T-cell (primary cell): ENCODE results near the gene CCDC157. TPM values are rescaled to one million over a fixed set of nuclear protein-coding genes. Genes with fewer than 3 reads are reported as not detected.

Source experiments
- ATAC-seq, 4 experiments: fragments of 200-7000 bp in 3 of 4; fragments of 150-1000 bp in 1 of 4; cut with Tn5 transposase; replicated peaks in 1 of 4; 1 replicate in 3 of 4; 2 replicates in 1 of 4; pipeline ENCODE4 v1.10.0; 2021; ENCODE audit warnings: moderate library complexity in 3 of 4, mild to moderate bottlenecking in 2 of 4, moderate number of reproducible peaks in 1 of 4
- CTCF ChIA-PET, 2 donors: fragments of 300-600 bp; sonication (Branson Sonifier 250); formaldehyde crosslinking; loops; one replicate each; lab custom pipeline; 2022; ENCODE audit warnings: antibody characterized with exemption in 2 of 2; lab: Charles Lee
- POLR2A ChIA-PET, 2 donors: fragments of 300-600 bp; sonication (Branson Sonifier 250); formaldehyde crosslinking; loops; one replicate each; lab custom pipeline; 2022; ENCODE audit warnings: antibody characterized with exemption in 2 of 2; lab: Charles Lee
- DNase-seq, 35 experiments: peaks; one replicate each; pipeline versions ENCODE4 v3.0.0 to v3.0.0-alpha.2; 2013 to 2023
- H3K27ac ChIP-seq: one replicate; pipeline ENCODE4 v1.5.1; 2013; ENCODE audit warnings: low read length
- H3K27me3 ChIP-seq, 2 experiments: replicated peaks in 1 of 2; 1 replicate in 1 of 2; 2 replicates in 1 of 2; pipeline versions ENCODE4 v1.6.1 to v1.7.0; 2013; ENCODE audit warnings: low read length in 1 of 2, mixed read lengths in 1 of 2; ENCODE audit not compliant: control insufficient read depth in 2 of 2, insufficient read depth in 2 of 2; ENCODE audit errors: extremely low read depth in 1 of 2
- H3K36me3 ChIP-seq, 2 donors: 1 replicate in 1 of 2; 2 replicates in 1 of 2; pipeline versions ENCODE4 v1.6.1 to v1.7.0; 2013; ENCODE audit warnings: low read length in 1 of 2; ENCODE audit not compliant: control insufficient read depth in 2 of 2, insufficient read depth in 1 of 2; ENCODE audit errors: extremely low read depth in 1 of 2
- H3K4me1 ChIP-seq, 2 experiments: 1 replicate in 1 of 2; 2 replicates in 1 of 2; pipeline versions ENCODE4 v1.6.1 to v1.7.0; 2013; ENCODE audit warnings: low read length in 2 of 2, mixed read lengths in 1 of 2; ENCODE audit not compliant: insufficient read depth in 2 of 2, control insufficient read depth in 1 of 2; ENCODE audit errors: extremely low read depth in 1 of 2
- H3K4me3 ChIP-seq, 2 donors: 1 replicate in 1 of 2; 2 replicates in 1 of 2; pipeline versions ENCODE4 v1.5.1 to v1.7.0; 2013; ENCODE audit warnings: mild to moderate bottlenecking in 2 of 2, low read length in 1 of 2, moderate library complexity in 1 of 2; ENCODE audit not compliant: control insufficient read depth in 1 of 2; ENCODE audit errors: extremely low read depth in 1 of 2
- H3K9me3 ChIP-seq: 2 replicates; pipeline ENCODE4 v1.7.0; 2013
- H3K27ac Mint-ChIP-seq, 2 donors: one replicate each; pipeline ENCODE4 v1.8.0; 2020 to 2021; ENCODE audit warnings: mild to moderate bottlenecking in 2 of 2, mixed read lengths in 2 of 2
- H3K27me3 Mint-ChIP-seq, 2 donors: one replicate each; pipeline ENCODE4 v1.8.0; 2021 to 2022; ENCODE audit warnings: mixed read lengths in 2 of 2
- H3K36me3 Mint-ChIP-seq: one replicate; pipeline ENCODE4 v1.8.0; 2021; ENCODE audit warnings: mixed read lengths
- H3K4me1 Mint-ChIP-seq, 3 donors: one replicate each; pipeline ENCODE4 v1.8.0; 2020 to 2022; ENCODE audit warnings: mixed read lengths in 3 of 3, mild to moderate bottlenecking in 1 of 3
- H3K4me3 Mint-ChIP-seq, 3 donors: one replicate each; pipeline ENCODE4 v1.8.0; 2020 to 2022; ENCODE audit warnings: mild to moderate bottlenecking in 3 of 3, mixed read lengths in 3 of 3, moderate library complexity in 3 of 3
- H3K9me3 Mint-ChIP-seq, 3 donors: one replicate each; pipeline ENCODE4 v1.8.0; 2020 to 2022; ENCODE audit warnings: mixed read lengths in 3 of 3
- whole genome bisulfite sequencing: methylation state at CpG from one replicate; pipeline ENCODE4 v1.1.5; 2013; ENCODE audit warnings: missing lambda C conversion rate; ENCODE audit not compliant: insufficient coverage; 5-methylcytosine and 5-hydroxymethylcytosine counted together
- total RNA-seq, 35 experiments: library from RNA in 6 of 35; stranded (reverse) in 6 of 35; fragments of 120-200 nt in 1 of 35; gene quantifications; one replicate each; pipeline versions ENCODE4 v1.2.1 to v1.2.4 and lab custom pipeline; 2013 to 2026

CCDC157 gene
- total RNA-seq, 5 donors from 2014 or later (not counting 1 experiment from before 2014, with no cell fraction given) = 4.6 to 10.9 (median 5.1) TPM

DNA sequence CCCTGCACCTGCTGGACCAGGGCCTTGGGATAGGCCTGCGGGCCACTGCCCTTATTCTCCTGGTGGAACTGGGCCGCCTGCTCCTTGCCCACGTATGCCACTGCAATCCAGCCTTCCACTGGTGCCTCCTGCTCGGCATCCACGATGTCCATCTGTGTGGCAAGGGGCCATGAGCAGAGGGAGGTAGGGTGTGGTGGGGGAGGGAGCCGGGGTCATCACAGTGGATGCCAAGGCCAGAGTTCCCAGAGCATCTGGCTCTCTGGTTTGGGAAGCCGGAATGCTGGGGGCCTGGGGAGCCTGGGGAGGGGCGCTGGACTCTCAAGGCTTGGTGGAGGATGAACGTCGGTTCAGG, 29.8 kb downstream of the CCDC157 start:
- Mint-ChIP-seq H3K27me3 (no peaks in the 10 kb centered on the region), H3K27ac (no peak overlapping the region), H3K36me3 (no peaks in the 10 kb centered on the region), H3K4me1 (peaks cover 14 to 19% (median 16%) of the 10 kb centered on the region in 3 donors), H3K9me3 (no peaks in the 10 kb centered on the region), H3K4me3 (peak overlapping the region; percentile 66 to 77 (median 73))
- peaks cover 1 to 22% of the 10 kb centered on the region in 2 experiments for H3K4me1 ChIP-seq
- ATAC-seq (no peak), DNase-seq (no peak)
- H3K4me3 ChIP-seq = peak overlapping the region; percentile 35 to 53
- peaks cover 0 to 4% of the 10 kb centered on the region in 2 experiments for H3K27me3 ChIP-seq
- no peak overlapping the region for H3K27ac ChIP-seq
- no peaks in the 10 kb centered on the region for H3K9me3 ChIP-seq
- CTCF ChIA-PET = interaction anchor here (0.7 to 4.5 kb wide), 6 partner anchors 50 to 607 kb away, joined by 3 to 83 read pairs (median 4); partner anchors contain the start of gene CASTOR1 (in 1 of the 2)
- H3K36me3 ChIP-seq = no peaks in the 10 kb centered on the region
- WGBS = 61% methylated on average over 9 of the region's 10 CpGs
- POLR2A ChIA-PET = no interaction called here

DNA sequence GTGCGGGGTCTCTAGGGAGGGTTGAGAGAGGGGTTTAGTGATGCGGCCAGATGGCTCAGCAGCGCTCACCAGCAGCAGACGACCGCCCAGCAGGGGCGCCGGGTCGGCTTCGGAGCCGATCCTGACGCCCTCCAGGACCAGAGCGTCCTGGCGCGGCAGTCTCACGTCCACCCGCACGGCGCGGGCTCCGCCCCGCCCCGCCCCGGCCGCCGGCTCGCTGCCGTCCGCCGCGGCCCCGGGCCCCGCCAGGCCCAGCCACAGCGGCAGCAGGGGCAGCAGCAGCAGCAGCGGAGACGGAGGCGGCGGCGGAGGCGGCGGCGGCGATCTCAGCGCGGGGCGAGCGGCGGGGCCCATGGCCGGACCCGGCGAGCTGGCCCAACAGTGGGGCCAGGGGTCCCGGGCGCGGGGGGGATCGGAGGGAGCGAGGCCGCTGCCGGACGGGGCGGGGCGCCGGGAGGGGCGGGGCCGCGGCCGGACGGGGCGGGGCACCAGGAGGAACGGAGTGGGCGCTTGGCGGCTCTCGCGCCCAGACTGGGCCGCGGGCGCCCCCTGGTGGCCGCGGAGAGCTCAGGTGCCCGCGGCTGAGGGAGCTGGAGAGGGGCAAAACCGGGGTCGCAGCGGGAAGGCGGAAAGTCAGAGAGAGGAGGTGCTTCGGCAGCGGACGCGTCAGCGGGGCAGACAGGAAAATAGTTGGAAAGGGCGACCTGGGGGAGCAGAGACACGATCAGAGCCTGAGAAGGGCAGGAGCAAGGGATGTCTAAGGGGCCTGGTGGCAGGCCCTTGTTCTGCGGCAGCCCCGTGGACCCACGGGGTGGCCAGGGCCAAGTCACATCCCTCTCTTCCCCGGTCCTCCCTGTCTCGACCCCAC, 30.4 kb downstream of the CCDC157 start, which contains the start of gene RNF215:
TSS of gene RNF215 (minus strand) at position 452 of the 868 bp plus-strand sequence. CDS start at position 354, 98 bp downstream.
- H3K4me1 ChIP-seq = peaks cover 3 to 22% of the 10 kb centered on the region in 2 experiments
- Mint-ChIP-seq H3K27ac (peak within 1 kb of the TSS; percentile 49 to 68), H3K4me3 (peak within 1 kb of the TSS; percentile 66 to 77 (median 73)), H3K4me1 (peaks cover 15 to 24% (median 20%) of the 10 kb centered on the region in 3 donors), H3K36me3 (no peaks in the 10 kb centered on the region), H3K27me3 (no peaks in the 10 kb centered on the region), H3K9me3 (no peaks in the 10 kb centered on the region)
- no peak within 1 kb of the TSS for H3K27ac ChIP-seq
- ATAC-seq (peak; percentile 85 to 89 (median 86)), DNase-seq (peak; percentile 41 to 91 (median 68))
- peaks cover 0 to 4% of the 10 kb centered on the region in 2 experiments for H3K27me3 ChIP-seq
- no peaks in the 10 kb centered on the region for H3K9me3 ChIP-seq
- H3K4me3 ChIP-seq = peak within 1 kb of the TSS; percentile 35 to 53
- ChIA-PET CTCF (interaction anchor here (0.6 to 4.5 kb wide), 17 partner anchors 18 to 606 kb away, joined by 3 to 83 read pairs (median 4); partner anchors contain the start of genes CASTOR1 (in 1 of the 2), MTFP1 (in 1 of the 2) and TBC1D10A (in 1 of the 2)), POLR2A (interaction anchor here in 1 of 2 donors (0.6 kb wide), 1 partner anchor 480 kb away, joined by 3 read pairs; no protein-coding TSS in a partner anchor)
- no peaks in the 10 kb centered on the region for H3K36me3 ChIP-seq
- under 1% methylated on average over 90 of the region's 95 CpGs for WGBS

DNA sequence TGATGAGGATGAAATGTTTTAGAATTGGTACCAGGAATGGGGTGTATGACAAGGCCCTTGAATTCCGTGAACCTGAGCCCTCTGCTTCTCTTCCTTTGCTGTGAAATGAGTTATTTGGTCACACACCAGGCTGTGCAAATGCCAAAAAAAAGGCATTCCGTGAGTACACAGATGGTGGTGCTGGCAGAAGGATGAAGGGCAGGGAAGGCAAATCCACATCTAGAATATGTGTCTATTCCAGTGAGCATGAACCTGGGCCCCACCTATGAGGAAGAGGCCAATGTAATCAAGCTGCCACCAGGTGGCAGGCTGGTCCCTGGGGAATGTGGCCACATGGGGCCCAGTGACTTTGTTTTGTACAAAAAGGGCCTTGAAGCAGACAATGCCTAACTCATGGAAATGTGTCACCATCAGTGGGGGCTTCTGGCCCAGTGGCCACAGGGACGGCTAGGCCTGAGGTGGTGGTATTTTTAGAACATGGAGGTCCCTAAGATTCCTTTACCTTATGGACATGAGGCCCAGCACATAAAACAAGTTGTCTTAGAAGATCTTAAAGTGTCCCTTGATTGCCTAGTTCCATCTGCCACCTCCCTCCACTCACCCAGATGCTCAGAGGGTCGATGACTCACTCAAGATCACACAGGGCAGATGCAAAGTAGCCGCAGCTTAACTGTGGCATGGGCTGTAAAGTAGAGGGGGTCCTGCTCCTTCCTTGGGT, 34.3 kb downstream of the CCDC157 start:
- Mint-ChIP-seq H3K27me3 (peaks cover 0 to 3% of the 10 kb centered on the region in 2 donors), H3K9me3 (no peaks in the 10 kb centered on the region), H3K4me1 (peaks cover 32 to 40% (median 34%) of the 10 kb centered on the region in 3 donors), H3K4me3 (peak overlapping the region in 1 of 3 donors; percentile 23), H3K27ac (peak overlapping the region; percentile 83 to 89), H3K36me3 (no peaks in the 10 kb centered on the region)
- ChIA-PET CTCF (interaction anchor here (0.5 to 3.2 kb wide), 16 partner anchors 16 to 171 kb away, joined by 3 to 18 read pairs (median 5); partner anchors contain the start of genes MTFP1 (in 2 of the 2) and CASTOR1 (in 1 of the 2)), POLR2A (no interaction called here)
- peak; percentile 63 to 92 (median 78) for DNase-seq
- peak; percentile 52 to 73 (median 60) for ATAC-seq
- Histone ChIP-seq H3K27me3 (peaks cover 0 to 24% of the 10 kb centered on the region in 2 experiments), H3K4me3 (no peak overlapping the region), H3K9me3 (no peaks in the 10 kb centered on the region), H3K4me1 (peaks cover 9 to 39% of the 10 kb centered on the region in 2 experiments), H3K27ac (peak overlapping the region; percentile 15), H3K36me3 (no peaks in the 10 kb centered on the region)
- 100% methylated on average over 1 of the region's 5 CpGs for WGBS

DNA sequence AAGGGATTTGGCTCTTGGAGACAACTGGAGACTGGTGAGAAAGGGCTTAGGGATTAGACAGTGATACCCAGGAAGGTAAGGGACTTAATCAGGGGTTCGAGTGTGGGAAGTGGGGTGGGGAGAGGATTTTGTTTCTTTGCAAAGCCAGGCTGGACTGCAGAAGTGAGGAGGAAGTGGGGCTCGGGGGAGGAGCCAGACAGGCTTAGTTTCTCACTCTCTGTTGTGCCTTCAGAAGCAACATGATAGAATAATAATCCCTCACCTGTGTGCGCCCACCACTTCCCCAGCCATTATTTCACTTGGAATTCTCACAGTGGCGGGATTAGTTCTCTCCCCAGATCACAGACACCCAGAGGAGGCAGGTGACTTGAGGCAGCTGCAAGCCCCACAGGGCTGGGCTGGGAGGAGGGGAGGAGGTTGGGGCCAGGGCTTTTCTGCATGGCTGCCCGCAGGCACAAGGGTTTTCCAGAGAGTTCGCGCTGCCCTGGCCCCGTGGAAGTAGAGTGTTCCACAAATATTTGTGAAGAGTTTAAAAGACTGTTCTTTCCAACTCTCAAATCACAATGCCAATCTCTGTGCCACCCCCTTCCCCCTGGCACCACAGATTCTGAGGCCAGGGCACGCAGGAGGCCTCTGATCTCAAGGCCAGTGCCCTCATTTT, 36.0 kb downstream of the CCDC157 start:
- Mint-ChIP-seq H3K27me3 (peaks cover 0 to 5% of the 10 kb centered on the region in 2 donors), H3K4me1 (peaks cover 37 to 43% (median 41%) of the 10 kb centered on the region in 3 donors), H3K27ac (peak overlapping the region; percentile 57), H3K36me3 (no peaks in the 10 kb centered on the region), H3K9me3 (no peaks in the 10 kb centered on the region), H3K4me3 (no peak overlapping the region)
- no peak overlapping the region for H3K27ac ChIP-seq
- peaks cover 17 to 43% of the 10 kb centered on the region in 2 experiments for H3K4me1 ChIP-seq
- peaks cover 0 to 39% of the 10 kb centered on the region in 2 experiments for H3K27me3 ChIP-seq
- CTCF ChIA-PET = interaction anchor here (0.8 to 3.2 kb wide), 5 partner anchors 31 to 104 kb away, joined by 3 to 18 read pairs (median 12); partner anchors contain the start of gene CASTOR1 (in 1 of the 2)
- DNase-seq (no peak), ATAC-seq (no peak)
- H3K9me3 ChIP-seq = no peaks in the 10 kb centered on the region
- no CpG with 5 or more reads among the region's 9 CpGs for WGBS
- H3K36me3 ChIP-seq = no peaks in the 10 kb centered on the region
- no peak overlapping the region for H3K4me3 ChIP-seq
- POLR2A ChIA-PET = no interaction called here

DNA sequence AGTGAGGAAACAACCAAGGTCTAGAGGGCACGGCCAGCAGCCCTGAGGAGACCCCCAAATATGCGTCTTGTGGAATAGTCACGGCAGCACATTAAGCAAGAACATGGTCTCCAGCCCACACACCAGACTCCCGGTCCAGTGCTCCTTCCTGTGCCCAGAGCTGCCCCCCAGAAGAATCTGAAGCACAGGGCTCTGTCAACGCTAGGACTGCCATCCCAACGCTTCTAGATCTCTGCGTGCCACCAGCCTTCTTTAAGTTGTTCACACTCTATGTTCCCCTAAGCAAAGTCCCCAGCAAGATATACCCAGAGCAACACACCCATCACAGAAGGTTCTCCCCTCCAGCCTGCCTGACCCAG, 36.5 kb downstream of the CCDC157 start:
- ChIA-PET CTCF (interaction anchor here in 1 of 2 donors (2.2 kb wide), 1 partner anchor 31 kb away, joined by 6 read pairs; no protein-coding TSS in a partner anchor), POLR2A (no interaction called here)
- Histone ChIP-seq H3K27me3 (peaks cover 0 to 42% of the 10 kb centered on the region in 2 experiments), H3K9me3 (no peaks in the 10 kb centered on the region), H3K27ac (no peak overlapping the region), H3K36me3 (no peaks in the 10 kb centered on the region), H3K4me1 (peaks cover 22 to 48% of the 10 kb centered on the region in 2 experiments), H3K4me3 (no peak overlapping the region)
- no peak for DNase-seq
- Mint-ChIP-seq H3K36me3 (no peaks in the 10 kb centered on the region), H3K4me1 (peaks cover 42 to 48% (median 46%) of the 10 kb centered on the region in 3 donors), H3K4me3 (peak overlapping the region in 1 of 3 donors; percentile 15), H3K27ac (peak overlapping the region; percentile 20 to 55), H3K27me3 (peaks cover 0 to 7% of the 10 kb centered on the region in 2 donors), H3K9me3 (no peaks in the 10 kb centered on the region)
- ATAC-seq = no peak
- 79% methylated on average over 7 of the region's 7 CpGs for WGBS
